Measurements from ENCODE around the gene PTPRK. TPM values are rescaled to one million over a fixed set of nuclear protein-coding genes. Genes with fewer than 3 reads are reported as not detected.

PTPRK gene
- polyA plus RNA-seq, 12 donors, result 15.0 to 27.8 (median 21.1) TPM; not detected in 1

DNA sequence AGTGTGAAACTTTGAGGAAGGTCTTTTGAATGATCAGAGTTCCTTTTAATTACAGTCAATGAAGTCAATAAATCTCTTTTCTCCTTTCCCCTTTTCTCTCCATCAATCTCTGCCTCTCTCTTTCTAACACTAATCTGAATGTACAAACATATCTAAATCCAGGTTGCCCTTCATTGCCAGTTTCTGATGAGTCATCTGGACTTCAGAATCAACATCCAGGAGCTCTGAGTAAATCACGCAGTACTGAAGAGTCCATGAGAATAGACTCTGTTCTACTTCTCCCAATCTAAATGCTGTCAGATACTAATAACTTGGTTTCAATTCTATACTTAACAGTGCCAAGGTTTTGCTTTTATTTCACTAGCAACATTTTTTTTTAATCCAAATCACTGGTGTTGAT is 380.9 kb downstream of the PTPRK start:
- no peak for DNase-seq

DNA sequence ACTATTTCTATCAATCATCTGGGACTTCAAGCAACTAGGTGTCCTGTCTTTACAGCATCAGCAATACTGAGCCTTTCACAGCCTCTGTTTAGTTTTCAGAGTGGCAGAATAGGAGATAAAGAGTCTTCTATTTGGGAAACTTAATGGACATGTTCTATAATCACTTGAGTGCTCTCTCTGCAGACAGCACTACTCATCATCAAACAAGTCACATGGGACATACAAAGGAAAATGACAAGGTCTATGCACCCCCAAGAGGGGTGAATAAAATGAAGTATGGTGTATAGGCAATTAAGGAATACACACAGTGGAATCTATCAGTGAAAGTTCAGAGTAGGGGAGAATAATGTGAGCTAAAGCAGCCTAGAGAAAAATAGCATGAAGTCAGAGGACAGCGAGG is 381.7 kb downstream of the PTPRK start:
- DNase-seq, result no peak

DNA sequence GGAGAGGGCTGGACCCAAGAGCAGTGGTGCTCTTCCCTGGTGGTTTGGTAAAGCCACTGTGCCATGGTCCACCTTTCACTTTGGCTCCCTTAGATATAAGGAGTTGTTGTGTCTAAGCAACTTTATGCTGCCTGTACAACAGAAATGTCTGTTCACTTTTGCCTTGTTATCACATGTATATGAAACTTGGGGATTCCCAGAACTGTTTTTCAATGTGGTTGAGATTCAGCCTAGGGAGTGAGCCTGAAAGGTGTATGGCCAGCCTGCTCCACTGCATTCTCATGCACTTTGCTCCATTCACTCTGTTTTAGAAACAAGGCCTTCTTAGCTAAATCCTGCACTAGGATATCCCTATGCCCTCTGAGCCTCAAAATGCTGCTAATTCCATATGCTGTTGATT is 385.1 kb downstream of the PTPRK start:
- DNase-seq, result no peak

DNA sequence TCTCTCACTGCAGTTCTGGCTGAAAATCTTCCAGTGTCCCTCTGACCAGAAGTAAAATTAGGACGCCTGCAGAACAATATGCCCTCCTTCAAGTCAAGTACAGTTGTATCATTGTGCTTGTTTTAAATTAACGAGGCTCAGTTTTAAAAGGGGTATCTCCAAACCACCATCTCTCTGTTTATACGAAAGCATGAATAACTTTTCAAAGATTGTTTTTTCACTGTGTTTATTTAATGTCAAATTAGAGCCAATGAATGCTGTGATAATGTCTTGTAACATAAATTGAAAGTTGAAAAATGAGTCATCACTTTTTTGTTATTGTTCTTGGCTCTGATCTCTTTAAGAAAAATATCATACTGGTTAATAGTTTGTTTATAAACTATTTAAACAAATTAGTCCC is 388.8 kb downstream of the PTPRK start:
- no peak for DNase-seq

DNA sequence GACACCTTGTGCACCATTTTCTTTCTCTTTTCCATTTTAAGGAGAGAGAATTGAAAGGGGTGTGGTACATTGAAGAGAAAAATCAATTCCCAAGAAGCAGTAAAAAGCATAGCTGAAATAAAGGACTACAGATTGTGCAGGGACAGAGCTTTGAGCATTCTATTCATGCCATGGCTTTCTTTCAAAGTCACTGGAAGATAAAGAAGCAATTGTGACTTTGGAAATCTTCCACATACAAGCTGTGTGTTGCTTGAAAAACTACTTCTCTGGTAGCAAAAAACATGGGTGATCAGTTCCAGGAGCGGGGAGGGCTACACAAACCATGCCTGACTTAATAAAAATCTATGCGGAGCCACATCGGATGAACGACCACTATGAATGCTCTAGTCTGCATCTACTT is 389.4 kb downstream of the PTPRK start:
- DNase-seq, result no peak

DNA sequence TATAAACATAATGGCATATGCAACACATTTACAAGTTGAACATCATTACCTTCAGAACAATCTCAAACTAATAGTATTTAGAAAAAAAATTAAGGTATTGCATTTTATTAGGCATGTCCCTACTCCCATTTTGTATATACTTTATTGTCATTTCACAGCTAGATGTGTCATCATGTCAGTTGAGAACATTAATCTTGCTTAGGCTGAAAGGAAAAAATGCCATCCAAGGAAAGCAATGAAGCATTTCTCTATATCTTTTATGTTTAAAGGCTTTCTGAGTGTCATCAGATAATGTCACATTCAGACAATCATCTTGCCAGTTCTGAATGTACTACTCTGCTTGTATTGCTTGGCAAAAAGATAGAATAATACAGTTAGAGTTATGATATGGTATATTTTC is 390.7 kb downstream of the PTPRK start:
- DNase-seq, result no peak

DNA sequence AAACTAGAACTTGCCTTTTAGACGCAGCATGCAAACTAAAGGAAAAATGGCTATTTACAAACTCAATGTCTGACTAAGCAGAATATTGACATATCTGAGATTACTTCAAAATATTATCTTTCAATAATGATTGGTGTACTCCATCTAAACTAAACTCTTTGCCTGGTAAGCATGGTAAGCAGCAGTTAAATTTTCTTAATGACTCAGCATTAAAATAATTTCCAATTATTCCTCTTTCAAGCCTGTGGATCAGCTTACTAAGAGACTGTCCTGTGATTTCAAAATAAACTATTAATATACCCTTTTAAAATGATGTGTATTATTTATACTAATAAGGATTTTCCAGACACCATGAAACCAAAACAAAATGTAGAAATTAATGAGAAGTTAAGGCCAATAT is 392.7 kb downstream of the PTPRK start:
- no peak for DNase-seq

DNA sequence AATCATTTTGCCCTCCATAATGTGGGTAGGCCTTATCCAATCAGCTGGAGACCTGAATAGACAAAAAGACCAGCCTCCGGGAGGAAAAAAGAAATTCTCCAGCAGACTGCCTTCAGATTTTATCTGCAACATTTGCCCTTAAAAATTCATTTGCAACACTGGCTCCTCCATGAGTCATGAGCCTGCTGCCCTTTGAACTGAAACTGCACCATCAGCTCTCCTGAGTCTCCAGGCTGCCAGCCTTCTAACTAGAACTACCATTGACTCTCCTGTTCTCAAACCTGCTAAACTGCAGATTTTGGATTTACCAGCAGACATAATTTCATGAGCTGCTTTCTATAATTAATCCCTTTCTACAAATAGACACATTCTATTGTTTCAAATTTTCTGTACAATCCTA is 395.7 kb downstream of the PTPRK start:
- no peak for DNase-seq

DNA sequence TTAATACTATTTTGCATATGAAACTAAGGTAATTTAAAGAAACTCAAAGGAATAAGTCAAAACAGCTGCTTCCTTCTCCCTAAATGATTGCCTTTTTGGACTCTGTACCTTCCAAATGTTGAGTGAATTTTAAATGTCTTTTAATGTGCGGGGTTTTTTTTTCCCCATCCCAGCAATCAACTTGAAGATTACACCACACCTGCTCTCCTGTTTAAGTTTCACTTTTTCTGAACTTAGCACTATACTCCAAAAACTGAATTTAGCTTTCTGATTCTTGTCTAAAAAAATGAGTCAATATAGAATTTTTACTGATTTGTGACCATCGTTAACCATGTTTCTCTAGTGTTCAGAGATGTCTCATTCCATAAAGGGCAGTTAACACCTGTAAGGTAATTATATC is 398.8 kb downstream of the PTPRK start:
- no peak for DNase-seq

DNA sequence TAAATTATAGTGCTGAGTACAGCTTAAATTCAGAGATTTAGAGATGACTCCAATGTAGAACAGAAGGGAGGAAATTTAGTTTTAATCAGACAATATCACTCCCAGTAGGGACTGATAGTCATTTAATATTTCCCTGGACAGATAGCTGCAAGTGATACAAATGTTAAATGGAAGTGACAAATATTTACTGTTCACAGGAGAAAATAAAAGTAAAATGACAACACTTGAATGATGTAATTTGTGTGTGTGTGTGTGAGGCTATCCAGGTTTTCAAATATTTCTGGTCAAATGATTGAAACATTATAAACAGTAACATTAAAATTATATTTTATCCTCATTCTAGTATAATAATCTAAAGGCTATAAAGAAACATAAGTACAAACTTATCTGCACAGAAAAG is 399.2 kb downstream of the PTPRK start:
- no peak for DNase-seq

DNA sequence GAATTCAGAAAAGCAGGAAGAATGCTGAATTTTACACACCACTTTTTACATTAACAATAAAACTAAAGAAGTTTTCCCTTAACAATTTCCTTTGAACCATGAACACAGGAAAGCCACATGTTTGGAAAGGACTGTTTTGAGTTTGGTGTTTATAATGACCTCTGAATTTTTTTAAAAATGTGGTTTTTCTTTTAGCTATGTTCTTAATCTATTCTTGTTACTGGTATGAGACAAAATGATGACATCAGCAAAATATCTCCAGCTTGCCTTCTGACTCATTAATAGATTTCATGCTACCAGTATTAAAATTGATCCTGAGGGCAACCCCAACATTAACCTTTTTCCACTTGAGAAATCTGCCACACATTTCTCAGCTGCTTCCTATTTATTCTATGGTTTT is 402.0 kb downstream of the PTPRK start:
- no peak for DNase-seq

DNA sequence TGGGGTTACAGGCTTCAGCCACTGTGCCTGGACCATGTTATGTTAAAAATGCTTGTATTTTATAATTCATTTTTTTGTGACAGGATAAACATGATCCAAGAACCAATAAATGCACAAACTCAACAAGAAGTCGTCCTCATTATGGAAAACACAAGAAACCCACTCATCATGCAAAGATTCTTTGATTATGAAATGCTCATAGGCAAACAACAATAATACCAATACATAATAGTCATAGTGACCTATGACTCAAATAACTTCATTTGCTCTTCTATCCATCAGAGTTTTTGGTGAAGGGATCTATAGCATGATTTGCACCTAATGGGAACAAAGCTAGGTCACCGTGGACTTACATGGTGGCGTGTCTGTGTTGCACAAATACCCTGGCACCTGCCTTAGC is 402.5 kb downstream of the PTPRK start:
- DNase-seq, result no peak

DNA sequence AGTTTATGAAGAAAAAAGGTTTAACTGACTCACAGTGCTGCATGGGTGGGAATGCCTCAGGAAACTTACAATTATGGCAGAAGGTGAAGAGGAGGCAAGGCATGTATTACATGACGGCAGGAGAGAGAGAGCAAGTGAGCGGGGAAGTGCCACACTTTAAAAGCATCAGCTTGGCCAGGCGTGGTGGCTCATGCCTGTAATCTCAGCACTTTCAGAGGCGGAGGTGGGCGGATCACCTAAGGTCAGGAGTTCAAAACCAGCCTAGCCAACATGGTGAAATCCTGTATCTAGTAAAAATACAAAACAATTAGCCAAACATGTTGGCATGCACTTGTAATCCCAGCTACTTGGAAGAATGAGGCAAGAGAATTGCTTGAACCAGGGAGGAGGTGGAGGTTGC is 406.2 kb downstream of the PTPRK start:
- DNase-seq, result no peak

DNA sequence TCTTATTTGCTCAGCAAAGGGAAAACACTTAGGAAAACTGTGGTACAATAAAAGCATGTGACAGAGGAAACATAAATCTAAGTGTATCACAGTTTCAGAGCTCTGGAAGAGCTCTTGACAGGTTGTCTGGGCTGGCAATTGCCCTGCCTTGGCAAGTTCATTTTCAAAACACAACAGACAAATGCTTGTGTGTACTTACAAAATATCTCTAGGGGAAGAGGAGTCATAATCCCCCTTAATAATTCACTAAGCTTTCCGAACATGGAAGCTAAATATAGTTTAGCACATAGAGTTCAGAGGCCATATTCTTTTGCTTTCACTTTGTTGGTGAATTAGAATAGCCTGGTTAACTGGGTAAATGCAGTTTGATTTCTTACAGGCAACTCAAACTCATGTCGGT is 407.9 kb downstream of the PTPRK start:
- DNase-seq, result peak; percentile 9

DNA sequence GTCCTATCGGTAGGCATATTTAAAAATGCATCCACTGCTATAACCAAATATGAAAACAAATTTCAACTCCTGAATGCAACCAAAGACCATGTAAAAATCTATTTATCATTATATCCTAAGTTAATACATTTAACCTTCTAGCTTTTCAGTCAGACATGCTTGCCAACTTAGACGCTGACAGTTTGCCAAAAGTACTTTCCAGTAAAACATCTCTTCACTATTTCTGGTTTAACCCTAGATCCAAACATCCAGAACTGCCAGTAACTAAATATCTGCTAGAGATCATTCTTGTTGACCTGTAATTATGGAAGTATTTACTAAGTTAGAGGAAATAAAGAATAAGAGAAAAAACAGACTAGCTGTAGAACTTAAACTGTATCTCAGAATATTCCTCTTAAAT is 409.3 kb downstream of the PTPRK start:
- DNase-seq, result peak; percentile 18

DNA sequence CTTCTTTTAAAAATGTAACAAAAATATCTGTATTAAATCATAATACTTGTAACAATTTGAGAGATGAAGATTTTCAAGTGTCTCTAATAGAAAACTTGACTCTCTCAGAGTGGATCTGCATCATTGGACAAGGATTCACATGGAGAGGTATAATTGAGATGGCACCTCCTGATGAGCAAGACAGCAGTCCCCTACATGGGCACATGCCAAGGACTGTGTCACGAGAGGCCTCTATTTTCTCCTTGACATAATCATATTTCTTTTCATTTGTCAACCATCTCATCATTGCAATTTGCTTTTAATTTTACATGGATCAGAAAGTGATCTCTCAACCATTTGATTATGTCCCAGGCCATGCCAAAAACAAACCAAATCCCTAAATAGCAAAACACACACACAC is 412.7 kb downstream of the PTPRK start:
- DNase-seq, result no peak

DNA sequence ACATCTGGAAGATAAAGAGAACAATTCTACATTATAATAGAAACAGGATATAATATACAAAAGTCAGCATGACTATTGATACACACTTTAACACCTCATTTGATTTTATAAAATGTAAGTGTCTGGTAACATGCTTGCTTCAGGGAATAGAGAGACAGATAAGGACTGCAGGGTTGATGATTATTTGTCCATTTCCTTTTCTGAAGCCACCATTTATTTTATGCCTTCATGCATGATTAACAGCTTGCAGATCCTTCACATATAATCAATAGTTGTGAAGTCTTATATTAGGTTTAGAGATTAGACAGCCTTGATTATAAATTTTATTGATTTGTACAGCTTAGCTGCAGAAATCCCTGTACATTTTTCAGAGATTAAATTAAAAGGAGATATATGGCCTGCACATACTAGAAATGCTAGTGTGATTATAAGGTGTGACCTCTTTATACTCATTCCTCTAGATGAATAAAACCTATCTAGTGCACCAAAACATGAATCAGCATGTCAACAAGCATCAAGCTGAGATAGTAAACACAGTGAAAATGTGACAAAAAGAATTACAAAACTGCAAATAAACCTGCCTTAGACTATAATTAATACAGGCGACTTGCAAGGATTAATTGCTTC is 420.7 kb downstream of the PTPRK start:
- no peak for DNase-seq

DNA sequence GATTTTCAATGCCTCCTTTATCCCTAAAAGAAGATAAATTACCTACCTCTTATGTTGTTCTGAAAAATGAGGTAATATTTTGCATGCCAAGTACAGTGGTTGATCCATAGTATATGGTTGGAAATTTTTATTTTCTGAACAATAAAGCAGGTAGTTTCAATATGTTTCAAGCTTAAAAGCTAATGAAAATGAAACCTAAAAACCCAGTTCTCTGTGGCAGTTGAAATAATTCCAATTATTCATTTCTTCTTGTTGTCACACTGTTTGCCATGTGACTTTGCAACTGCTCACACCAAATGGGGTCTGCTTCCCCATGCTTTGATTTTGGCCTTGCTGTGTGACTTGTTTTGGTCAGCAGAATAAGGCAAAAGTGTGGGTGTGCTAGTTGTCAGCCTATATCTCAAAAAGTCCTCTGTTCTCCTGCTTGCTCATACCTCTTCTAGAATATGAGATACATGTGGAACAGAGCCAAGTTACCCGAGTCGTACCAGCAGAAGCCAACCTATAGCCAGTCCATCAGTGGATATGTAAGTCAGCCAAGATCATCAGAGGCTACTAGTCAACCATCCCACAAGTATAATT is 422.3 kb downstream of the PTPRK start:
- no peak for DNase-seq

DNA sequence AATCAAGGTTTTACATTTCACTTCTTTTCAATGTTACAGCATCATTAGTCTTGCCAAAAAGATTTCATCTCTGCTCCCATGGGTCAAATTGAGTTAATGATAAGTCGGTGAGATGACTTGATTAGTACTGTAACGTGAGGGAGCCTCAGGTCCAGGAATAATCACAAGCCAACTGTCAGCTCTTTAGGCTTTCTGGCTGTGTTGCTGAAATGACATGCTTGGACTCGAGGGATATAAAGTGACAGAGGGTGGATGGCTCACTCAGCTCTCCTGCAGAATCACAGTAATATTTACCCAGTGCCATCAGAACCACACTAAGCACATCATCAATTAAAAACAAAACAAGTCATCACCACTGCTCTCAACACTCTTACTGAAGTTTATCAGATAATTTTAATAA is 423.4 kb downstream of the PTPRK start:
- DNase-seq, result no peak

DNA sequence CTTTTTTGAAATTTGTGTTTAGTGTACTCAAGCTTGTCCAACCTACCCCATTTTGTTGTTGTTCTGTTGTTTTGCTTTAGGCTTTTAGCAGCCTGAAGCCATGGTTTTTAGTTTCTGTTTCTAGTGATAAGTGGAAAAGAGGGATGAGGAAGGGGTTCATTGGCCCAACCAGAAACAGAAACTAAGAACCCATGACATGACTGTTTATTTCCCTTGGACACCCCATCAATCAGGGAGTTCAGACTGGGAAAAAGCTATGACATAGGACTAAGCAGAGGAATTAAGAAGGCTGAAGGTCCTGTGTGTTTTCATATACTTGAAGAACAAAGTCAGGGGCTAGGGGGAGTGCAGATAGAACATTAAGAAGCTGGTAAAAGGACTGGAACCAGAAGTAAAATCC is 425.0 kb downstream of the PTPRK start:
- DNase-seq, result no peak

DNA sequence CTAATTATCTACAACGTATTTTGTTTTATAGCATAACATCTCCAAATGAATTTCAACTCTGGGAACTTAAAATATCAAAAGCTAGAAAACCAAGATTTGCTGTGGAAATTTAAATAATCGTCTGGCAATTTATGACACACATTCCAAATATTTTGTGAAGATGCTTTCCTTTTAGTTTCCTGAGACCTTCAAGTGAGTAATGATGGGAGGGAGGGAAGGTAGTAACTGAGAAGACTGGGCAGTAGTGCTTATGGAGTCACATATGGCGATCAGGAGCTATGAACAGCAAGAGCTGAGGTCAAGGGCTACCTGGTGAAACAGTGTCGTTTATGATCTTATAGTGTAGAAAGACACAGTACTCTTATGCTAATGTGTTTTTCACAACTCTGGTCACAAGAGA is 441.4 kb downstream of the PTPRK start:
- no peak for DNase-seq

DNA sequence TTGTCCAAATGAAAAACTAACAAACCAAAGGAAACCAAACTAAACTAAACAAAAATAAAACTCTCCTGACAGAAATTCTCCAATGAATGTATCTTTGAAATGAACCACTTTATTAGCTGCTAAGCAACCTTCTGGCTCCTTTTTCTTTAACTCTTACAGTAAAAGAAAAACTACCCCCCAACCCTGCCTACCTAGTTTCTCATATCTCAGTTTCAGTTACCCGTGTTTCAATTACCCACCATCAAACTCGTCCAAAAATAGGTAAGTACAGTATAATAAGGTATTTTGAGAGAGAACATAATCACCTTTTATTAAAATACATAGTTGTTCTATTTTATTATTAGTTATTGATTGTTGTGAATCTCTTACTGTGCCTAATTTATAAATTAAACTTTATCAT is 442.1 kb downstream of the PTPRK start:
- no peak for DNase-seq

DNA sequence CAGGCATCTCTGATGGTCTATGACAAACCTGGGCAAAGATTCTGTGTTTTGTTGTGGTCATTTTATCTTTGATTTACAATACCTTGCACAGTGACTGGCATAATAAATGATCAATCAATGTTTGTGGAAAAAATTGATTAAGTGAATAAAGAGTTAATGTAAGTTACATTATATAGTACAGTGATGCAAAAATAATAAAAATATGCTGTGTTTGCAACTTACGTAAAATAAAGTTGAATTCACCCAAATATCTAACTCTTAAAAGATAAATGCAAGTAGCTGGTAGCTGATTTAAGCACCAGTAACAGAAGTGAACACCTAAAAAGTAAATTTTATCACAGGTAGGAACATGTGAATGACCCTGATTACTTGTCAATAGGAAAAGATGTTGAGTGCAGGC is 443.6 kb downstream of the PTPRK start:
- no peak for DNase-seq

DNA sequence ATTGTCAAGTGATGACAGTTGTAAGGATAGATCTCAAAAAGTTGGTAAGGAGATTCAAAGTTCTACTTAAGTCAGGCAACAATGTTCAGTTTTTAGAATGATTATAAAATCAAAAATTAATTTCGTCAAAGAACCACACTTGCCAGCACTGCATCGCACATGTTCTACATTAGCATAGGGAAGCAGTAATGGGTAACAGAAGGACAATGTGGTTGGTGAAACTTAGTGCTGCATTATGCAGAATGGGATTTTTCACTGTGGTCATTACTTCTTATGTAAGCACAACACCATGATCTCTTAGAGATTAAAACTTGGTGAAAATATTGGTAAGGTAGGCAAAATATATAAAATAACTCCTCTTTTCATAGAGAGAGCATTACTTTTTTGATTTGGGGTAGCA is 445.8 kb downstream of the PTPRK start:
- no peak for DNase-seq

All from muscle of arm (tissue), 12 donors.